ENCODE results near the gene MICAL3.

- TF ChIP-seq, protein P1, sequence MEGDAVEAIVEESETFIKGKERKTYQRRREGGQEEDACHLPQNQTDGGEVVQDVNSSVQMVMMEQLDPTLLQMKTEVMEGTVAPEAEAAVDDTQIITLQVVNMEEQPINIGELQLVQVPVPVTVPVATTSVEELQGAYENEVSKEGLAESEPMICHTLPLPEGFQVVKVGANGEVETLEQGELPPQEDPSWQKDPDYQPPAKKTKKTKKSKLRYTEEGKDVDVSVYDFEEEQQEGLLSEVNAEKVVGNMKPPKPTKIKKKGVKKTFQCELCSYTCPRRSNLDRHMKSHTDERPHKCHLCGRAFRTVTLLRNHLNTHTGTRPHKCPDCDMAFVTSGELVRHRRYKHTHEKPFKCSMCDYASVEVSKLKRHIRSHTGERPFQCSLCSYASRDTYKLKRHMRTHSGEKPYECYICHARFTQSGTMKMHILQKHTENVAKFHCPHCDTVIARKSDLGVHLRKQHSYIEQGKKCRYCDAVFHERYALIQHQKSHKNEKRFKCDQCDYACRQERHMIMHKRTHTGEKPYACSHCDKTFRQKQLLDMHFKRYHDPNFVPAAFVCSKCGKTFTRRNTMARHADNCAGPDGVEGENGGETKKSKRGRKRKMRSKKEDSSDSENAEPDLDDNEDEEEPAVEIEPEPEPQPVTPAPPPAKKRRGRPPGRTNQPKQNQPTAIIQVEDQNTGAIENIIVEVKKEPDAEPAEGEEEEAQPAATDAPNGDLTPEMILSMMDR (IDR thresholded peaks at IDR 0.05) = no peak
- TF ChIP-seq ZFX (IDR thresholded peaks at IDR 0.05; ENCODE audit: borderline replicate concordance) = no peak
Observed at GRCh38 chr22:17773606-17774205, 250.7 kb downstream of the MICAL3 start.
